H4 (cell line): Measurements from ENCODE around the gene AGBL1. TPM values are rescaled to one million over a fixed set of nuclear protein-coding genes. Genes with fewer than 3 reads are reported as not detected.

Experiments used
- DNase-seq: peaks from one replicate; pipeline ENCODE4 v3.0.0-alpha.2; 2015; ENCODE audit warnings: low spot score
- total RNA-seq: library from RNA; depleted of rRNA; stranded (reverse); fragments of >200 nt; shearing (Covaris generic); gene quantifications from 2 replicates; pipeline ENCODE4 v1.2.3, GENCODE V29; 2014

The AGBL1 gene
- total RNA-seq, 1 experiment from 2014 or later = not detected

DNA sequence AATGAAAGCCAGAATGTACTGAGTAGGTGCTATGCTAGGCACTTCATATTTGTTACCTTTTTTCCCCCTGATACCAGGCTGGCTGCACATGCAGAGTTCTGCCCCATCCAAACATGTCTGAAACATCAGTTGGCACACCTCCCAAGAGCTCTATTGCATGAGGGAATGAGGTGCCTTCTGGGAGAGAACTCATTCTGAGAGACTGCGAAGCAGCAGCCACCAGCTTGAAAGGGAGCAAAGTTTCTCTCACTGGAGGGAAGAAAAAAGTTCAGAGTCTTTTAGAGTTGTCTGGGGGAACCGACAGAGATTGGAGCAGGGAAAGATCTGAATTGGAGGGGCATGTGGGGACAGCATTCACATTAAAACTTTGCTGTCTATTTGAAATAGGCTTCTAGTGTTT, 84.1 kb downstream of the AGBL1 start:
- DNase-seq = no peak

DNA sequence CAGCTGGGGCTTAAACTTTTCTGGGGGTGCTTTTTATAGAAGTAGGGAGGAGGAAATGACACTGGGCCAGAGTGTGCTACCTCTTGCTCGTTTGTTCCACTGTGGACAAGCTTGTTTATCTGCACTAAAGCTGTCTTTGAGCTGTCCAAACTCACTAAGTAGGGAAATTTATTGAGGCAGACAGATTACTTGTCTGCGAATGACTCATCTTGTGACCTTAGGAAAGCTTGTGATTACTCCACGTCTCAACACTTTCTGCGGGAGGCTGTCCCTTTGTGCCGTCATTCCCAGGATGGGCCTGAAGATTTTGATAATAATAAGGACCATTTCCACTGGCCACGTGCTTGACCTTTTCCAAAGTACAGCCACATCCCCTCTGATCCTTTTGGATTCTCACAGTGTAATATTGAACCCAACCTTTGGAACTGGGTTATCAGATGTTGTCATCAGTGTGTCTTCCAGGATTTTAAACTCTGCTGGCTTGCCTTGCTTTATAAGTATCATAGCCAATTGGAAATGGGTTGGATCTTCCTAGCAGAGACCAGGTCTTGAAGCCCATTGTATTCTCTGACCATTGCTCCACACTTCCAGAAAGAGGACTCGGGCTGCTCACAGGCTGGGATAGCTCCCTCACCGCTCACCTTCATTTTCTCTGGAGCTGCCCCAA, 84.7 kb downstream of the AGBL1 start:
- no peak for DNase-seq

DNA sequence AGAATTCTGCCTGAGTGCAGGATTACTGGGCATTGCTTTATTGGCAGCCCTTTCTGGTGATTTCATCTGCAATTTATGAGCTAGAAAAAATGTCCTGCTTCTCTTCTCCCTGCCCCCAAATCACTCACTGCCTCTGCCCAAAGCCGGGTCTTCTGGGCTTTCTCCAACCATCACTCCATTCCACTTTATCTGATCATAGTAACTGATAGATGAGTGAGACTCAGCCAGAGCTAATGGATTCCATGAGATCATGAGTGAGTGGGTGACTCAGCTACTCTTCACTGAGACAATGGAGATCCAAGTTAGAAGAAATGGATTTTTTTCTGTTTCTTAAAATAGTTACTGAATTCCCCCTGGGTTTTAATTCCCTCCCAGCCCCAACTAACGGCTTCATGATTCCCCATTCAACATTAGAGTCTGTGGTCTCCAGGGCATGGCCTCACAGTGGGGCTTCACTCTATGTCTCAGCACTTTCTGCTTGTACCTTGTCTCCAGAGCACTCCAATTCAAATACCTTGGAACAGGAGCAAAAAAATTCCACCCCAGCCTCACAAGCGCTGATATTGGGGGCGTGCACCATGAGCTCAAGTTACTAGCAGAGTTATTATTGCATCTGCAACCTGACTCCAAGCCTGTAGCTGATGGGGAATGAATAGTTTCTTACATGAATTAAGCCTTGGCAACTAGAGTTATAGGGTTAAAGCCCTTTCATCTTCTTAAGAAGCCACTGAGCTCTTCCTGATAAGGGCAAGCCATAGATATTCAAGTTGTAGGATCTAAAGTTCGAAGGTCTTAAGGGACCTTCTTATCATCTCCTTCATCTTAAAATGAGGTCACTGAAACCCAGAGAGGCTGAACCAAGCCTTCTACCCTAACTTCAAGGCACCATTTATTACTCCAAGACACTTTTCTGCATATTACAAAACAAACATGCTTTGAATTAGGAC, 85.9 kb downstream of the AGBL1 start:
- DNase-seq = no peak

DNA sequence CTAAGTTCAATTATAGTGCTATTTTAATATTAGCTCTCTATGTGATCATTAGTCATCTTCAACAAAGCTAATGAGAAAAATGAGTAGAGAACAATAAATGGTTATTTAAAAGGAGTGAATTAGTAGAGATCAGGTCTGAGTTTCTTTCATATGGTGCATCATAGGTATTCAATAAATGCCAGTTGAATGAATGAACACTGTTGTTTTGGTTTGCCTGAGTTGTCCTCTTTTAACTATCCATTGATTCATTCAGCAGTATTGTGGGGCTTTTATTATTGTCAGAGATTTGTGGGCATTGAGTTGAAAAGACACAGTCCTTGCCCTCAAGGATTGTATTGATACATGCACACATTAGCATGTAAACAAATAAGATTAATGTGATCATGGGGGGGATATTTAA, 88.2 kb downstream of the AGBL1 start:
- DNase-seq = no peak

DNA sequence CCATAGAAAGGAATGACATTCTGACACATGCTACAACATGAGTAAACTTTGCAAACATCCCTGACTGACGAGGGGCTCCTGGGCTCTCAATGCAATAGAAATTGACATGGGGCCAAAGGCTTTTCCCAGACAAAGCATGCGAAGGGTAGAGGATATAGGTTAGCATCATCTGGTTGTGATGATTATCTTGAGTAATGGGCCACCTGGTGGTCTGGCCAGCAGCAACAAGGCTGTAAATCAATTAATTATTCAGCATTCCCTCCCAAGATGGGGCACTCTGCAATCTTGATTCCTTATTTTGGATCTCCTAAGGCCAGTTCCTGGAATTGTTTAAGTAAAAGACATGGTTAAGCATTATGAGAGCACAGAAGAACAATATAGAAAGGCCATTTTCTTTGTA, 99.2 kb downstream of the AGBL1 start:
- no peak for DNase-seq

DNA sequence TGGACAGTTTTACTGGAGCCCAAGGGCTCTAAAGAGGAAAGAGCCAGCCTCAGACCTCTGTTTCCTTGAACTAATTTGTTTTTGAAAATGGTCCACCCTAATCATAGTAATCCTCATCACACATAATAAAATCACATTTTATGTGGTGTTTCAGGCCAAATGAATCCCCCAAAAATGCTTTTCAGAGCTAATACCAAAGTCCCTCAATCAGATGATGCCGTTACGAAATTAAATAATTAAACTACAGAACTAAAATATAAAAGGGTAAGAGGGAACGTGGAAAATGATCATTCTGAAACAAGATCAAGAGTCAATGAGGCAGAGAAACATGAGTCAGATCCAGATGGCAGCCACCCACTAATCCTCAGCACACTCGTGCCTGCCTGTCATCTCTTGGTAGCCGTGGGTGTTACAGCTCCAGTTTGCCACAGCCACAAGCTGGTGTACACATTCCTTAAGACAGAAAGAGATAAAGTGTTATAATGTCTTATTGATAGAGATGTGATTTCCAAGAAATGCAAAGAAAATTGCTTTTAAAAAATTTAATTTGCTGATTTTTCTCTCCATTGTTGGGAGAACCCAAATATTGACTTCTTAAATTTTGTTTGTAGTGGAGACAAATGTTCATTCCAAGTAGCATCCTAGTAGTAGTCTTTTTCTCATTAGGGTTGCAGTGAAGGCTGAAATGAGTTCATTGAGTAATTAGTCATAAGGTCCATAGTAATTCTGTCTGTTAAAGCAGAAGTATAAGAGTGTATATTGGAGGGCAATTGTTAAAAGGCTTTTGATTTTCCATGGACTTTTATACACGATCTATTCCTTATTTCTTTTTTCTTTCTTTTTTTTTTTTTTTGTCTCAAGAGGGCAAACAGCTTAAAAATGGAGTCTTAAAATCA, 104.2 kb downstream of the AGBL1 start:
- no peak for DNase-seq

DNA sequence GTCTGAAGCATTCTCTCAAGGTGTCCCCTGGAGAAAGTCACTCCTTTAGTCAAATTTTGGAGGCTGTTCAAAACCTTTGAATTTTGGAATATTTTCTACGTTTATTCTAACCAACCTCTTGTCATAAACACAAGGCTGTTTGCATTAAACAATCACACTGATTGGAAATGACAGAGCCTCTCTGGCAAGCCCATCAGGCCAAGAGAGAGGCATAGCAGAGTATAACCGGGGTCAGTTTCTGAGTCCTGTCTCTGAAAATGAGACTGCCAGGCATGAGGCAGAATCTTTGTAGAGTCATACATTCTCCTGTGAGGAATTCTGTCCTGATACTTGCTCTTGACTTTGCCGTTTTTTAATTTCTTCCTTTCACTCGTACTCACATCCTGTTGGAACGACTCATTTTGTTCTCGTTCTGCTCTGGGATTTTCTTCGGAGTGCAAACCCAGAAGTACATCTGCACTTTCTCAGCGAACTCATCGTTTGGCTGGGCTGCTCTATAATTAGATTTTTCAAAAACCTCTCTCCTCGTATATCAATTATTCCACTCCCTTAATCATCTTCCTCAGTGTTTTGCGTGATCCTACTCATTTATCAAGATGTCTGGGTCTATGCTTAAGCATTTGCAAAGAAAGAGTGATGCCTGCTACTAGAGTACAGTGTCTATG, 114.2 kb downstream of the AGBL1 start:
- no peak for DNase-seq

DNA sequence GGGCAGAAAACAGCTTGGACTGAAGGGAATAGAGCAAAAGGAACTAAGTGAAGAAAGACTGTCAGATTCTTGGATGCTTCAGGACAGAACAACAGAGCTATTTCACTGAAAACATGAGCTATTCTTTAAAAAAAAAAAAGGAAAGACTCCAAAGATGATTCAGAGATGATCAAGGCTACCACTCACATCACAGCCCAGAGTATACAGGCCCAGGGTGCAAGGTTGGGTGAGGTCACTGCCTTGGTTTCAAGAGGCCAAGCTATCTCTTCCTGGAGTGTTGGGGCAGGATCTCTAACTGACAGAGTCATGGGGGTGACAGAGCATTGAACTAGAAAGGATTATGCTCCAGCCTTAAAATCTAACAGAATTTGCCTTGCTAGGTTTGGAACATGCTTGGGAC, 118.1 kb downstream of the AGBL1 start:
- no peak for DNase-seq

DNA sequence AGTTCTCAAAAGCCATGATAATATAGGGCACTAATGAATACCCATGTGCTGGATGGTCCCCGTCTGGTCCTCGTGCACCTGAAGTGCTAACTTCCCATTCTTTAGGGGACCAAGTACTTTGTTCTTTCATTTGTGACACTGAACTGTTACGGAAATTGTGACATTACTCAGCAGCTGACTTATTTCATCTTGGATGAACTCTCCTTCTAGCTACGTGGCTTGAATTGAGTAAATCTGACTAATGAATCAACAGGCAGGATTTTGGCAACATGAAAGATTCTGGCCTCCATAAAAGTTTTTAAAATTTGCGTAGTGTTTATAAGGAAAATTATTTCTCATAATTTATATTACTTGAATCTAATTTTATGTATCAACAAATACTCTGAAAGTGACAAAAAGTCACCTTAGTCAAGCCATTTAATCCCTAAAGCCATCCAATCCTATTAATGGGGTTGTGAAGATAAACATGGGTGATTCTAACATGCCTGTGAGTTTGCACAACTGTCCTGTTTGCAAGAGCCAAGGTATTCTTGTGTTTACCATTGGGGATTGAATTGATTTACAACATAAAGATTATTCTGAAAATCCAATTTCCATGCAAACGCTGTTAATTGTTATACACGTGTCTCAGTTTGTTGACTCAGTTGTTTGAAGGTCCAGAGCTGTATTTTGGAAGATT, 119.9 kb downstream of the AGBL1 start:
- DNase-seq = no peak

DNA sequence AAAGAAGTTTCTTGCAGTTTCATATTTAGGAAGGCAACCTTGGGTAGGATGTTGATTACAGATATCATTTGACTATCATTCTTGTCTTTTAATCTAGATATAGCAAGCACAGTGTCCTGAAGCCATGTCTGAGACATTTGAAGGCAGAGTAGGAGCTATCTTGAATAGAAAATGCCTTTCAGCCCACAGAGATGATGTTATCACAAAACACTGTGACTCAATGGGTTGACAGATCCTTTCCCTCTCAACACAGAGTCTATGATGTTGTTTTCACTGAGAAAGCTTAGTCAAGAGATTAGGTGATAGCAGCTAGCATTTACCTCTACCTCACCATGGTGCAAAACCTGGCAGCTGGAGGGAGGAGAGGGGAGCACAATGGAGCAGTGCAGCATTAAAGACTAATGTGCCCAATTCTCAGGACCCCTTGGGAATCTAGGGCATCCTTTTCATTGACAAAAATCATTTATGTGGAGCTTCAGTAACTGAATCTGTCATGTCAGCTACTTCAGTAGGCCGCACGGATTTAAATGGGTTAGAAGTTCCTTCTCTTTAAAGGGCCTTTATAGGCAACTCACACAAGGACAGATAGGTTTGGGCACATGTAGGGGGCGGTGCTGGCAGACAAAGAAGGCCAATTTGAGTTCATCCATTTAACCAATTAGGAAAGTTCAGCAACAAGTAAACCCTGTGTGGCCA, 121.8 kb downstream of the AGBL1 start:
- DNase-seq = no peak

DNA sequence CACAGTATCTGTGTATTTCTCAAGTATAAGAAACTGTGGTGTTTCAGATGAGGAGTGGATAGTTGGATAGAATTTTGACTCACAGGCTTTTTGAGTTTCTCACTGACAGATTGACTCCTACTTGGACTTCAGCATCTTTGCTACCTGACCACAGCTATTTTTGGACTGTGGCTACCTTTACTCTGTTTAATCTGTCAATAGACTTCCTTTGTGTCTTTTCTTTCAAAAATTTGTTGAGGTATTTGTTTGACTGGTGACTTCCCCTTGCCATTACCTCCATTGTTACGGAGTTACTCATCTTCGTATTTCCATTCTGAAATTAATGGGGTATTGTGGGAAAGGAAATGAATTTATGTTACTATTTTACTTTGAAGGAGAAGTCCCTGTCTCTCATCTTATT, 123.8 kb downstream of the AGBL1 start:
- DNase-seq = no peak

DNA sequence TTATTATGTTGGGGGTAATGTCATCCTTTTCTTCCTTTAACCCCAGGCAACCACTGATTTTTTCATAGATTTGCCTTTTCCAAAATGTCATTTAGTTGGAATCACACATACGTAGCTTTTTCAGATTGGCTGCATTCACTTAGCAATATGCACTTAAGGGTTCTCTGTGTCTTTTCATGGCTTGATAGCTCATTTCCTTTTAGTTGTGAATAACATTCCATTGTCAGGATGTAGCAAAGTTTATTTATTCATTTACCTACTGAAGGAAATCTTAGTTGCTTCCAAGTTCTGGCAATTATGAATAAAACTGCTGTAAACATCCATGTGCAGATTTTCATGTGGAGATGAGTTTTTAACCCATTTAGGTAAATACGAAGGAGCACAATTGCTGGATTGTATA, 125.4 kb downstream of the AGBL1 start:
- DNase-seq = no peak

DNA sequence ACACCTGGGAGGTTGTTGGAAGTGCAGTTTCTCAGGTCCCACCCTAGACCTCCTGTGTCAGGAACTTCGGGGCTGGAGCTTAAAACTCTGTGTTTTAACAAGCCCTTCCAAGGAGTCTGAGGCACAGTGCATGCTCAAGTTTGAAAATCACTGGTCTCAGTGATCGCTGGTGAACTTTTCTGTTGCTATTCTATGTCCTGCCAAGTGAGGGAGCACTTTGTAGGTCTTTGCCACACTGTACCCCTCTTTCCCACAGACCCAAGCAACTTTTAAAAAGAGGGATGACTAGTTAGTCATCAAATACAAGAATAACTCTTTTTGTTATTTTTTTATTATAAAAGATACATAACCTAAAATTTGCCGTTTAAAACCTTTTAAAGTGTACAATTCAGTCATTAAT, 133.7 kb downstream of the AGBL1 start:
- no peak for DNase-seq

DNA sequence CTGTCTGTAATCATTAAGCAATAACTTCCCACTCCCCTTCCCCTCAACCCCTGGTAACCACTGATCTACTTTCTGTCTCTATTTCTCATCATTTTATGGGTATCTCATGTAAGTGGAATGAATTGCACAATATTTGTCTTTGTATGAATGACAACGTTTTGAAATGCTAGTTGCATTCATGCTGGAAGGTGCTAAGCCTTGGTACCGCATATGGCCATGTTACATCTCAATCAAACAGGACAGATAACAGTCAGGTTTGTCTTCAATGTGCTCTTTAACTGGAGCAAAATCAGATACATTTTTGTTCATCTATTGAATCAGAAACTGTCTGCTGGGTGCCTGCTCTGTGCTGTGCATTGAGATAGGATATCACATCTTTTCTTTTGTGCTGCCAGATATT, 134.2 kb downstream of the AGBL1 start:
- no peak for DNase-seq

DNA sequence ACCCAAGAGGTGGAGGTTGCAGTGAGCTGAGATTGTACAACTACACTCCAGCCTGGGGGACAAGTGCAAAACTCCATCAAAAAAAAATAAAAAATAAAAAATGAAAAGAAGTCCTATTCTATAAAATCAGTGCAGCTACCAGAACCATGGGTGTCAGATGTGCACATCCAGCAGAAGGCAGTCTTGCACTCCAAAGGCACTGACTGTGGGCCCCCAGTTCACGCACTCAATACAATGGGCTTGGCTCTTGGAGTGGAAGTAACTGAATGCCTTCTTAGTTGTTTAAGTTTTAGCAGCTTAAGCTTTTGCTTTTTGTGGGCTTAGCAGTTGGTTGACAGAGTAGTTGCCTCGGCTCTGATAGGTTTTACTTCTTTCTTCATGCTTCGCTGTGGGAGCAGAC, 141.4 kb downstream of the AGBL1 start:
- DNase-seq = no peak

DNA sequence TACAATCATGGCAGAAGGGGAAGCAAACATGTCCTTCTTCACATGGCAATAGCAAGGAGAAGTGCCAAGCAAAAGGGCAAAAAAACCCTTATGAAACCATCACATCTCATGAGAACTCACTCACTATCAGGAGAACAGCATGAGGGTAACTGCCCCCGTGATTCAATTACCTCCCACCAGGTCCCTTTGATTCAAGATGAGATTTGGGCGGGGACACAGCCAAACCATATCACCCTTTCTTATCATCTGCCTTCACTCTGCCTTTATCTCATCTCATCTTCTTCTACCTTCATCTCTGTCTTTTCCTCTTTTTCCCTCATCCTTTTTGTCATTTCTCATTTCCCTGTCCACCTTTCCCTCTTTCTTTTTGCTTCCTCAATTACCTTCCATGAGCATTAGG, 149.6 kb downstream of the AGBL1 start:
- no peak for DNase-seq

DNA sequence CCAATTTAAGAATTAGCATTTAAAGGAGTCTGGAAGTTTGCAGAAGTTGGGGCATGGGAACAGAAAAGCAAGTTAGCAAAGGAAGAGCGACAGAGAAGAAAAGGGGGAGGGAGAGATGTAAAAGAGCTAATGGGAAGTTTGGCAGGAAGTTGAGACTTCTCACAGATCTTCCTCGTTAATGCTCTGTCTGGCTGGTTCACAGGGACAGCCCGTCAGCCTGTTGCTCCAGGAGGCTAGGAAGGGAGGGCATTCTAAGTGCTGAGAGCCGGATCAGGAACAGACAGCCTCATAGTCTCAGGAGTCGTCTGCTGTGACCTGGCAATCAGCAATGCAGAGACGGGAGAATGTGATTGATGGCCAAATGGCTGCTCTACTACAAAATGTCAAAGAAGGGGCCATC, 150.3 kb downstream of the AGBL1 start:
- no peak for DNase-seq

DNA sequence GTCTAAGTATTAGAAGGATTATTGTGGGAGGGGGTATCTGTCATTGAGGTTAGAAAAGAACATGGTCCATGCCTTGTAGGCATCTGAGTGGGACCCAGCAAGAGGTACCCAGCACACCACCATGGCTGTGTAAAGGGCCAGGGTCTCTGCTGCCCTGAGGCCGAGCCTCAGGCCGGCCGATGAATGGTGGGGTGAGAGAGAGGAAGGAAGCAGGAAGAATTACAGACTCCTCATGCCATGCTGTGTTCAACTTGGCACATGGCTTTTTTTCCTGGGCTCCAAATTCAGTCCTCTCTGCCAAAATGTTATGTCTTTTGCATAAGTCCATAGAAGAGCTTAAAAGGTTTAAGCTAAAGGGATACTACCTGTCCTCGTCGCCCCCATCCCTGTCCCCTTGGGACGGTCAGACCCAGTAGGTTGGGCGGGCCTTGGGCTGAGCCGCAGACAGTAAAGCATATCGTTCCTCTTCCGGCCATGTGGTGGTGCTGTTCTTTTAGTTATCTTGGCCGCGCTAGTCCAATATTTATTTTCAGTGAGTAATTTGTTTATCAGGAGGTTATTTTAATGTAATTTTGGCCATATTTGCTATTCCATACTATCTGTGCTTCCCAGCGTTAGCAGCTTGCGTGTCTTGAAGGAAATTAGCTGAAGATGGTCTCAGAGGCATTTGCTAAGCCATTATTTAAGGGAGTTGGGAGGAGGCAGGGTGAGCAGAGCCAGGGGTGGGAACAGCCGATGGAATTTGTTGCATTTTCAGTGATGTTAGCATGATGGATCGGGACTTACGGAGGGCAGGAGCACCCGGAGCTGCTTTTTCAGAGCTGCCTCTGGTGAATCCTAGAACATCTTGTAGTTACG, 152.4 kb downstream of the AGBL1 start:
- no peak for DNase-seq

DNA sequence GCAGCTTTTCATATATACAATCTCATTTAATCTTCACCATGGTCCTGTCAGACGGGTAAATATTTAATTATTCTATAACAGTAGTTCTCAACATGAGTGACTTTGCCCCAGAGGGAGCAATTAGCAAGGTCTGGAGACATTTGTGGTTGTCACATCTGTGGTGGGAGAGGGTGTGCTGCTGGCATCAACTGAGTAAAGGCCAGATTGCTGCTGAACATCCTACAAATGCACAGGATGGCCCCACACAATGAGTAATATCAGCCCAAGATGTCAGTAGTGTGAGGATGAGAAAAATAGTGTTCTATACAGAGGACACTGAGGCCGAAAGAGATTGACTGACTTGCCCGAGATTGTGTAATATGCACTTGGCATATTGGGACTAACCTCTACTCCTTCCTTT, 156.0 kb downstream of the AGBL1 start:
- DNase-seq = no peak
